HG03066 (cell line): ENCODE measurements around the gene NEDD4.
"Not testable (repeated sequence)": the region's sequence is repeated elsewhere in the genome, so short reads cannot be mapped to it uniquely, and the experiment has no call there.

ENCODE experiments used
- ATAC-seq: cut with Tn5 transposase; IDR thresholded peaks from one replicate; pipeline ENCODE4 v1.9.1; 2021; ENCODE audit warnings: low read depth; ENCODE audit not compliant: unreplicated experiment

Gene NEDD4

GRCh38 chr15:55993111-55993803 lies at the start of gene NEDD4:
NEDD4 (minus strand) TSS chr15:55993612; CDS start chr15:55993555, 57 bp downstream.
- ATAC-seq, result peak; percentile 93

GRCh38 chr15:56042498-56042897 lies 49.1 kb upstream of the NEDD4 start:
- no peak for ATAC-seq

- ATAC-seq, result no peak
These were observed 48.6 kb upstream of the NEDD4 start for GRCh38 chr15:56042031-56042430.

GRCh38 chr15:56040081-56041035 lies 46.9 kb upstream of the NEDD4 start:
- no peak for ATAC-seq

GRCh38 chr15:56038707-56039106 lies 45.3 kb upstream of the NEDD4 start:
- ATAC-seq, result no peak

GRCh38 chr15:56038015-56038414 lies 44.6 kb upstream of the NEDD4 start:
- no peak for ATAC-seq

GRCh38 chr15:56036546-56037067 lies 43.2 kb upstream of the NEDD4 start:
- no peak for ATAC-seq

- ATAC-seq, result no peak
These were observed 41.8 kb upstream of the NEDD4 start for GRCh38 chr15:56035166-56035565.

- no peak for ATAC-seq
These were observed 41.1 kb upstream of the NEDD4 start for GRCh38 chr15:56034514-56034913.

- ATAC-seq, result no peak
These were observed 39.0 kb upstream of the NEDD4 start for GRCh38 chr15:56032373-56032772.

GRCh38 chr15:56031836-56032235 lies 38.4 kb upstream of the NEDD4 start:
- ATAC-seq, result no peak

- no peak for ATAC-seq
These were observed 38.0 kb upstream of the NEDD4 start for GRCh38 chr15:56031402-56031801.

- ATAC-seq, result no peak
These were observed 35.0 kb upstream of the NEDD4 start for GRCh38 chr15:56028430-56028829.

GRCh38 chr15:56023160-56023559 lies 29.7 kb upstream of the NEDD4 start:
- not testable (repeated sequence) for ATAC-seq

- ATAC-seq, result no peak
These were observed 26.5 kb upstream of the NEDD4 start for GRCh38 chr15:56019819-56020486.

- ATAC-seq, result no peak
These were observed 25.8 kb upstream of the NEDD4 start for GRCh38 chr15:56019060-56019793.

- no peak for ATAC-seq
These were observed 24.5 kb upstream of the NEDD4 start for GRCh38 chr15:56017920-56018319.

- no peak for ATAC-seq
These were observed 24.1 kb upstream of the NEDD4 start for GRCh38 chr15:56017511-56017910.

GRCh38 chr15:56016281-56016680 lies 22.9 kb upstream of the NEDD4 start:
- ATAC-seq, result no peak

GRCh38 chr15:56014677-56015076 lies 21.3 kb upstream of the NEDD4 start:
- ATAC-seq, result no peak
